Measurements from ENCODE around the gene VEGFC.

The VEGFC gene

DNA sequence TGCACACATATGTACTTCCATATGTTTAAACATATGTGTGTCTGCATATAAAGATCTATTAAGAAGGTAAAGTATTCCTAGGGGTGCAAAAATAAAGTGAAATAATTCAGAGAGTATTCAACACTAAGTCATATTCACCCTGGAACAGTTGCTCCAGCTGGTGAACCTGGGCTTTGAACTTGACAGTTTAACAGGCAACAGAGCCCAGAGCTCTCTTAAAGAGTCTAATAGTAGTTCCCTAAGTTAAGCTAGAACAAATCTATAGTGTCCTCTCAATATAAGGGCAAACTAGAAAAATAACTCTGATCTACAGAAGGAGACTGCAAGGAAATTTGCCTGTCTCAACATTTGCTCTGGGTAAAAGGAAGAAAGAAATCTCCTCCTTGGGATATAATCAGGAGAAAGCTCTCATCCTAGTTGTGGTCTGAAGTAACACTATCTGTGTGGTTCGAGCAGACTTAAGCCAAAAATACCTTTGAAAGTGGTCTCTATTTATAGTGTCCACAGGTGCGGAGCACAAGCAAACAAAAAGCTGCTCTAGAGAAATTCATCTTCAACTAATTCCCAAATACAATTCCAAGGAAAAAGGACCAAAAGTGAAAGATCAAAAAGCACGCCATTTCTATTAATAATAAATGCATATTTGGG is 29.9 kb downstream of the VEGFC start:
- DNase-seq (ENCODE audit: low read depth, low spot score) = no peak
- in situ Hi-C loops (cut with HindIII; ENCODE audit: low sequenced_read_pairs) = no loop called here
- TF ChIP-seq, protein P1, sequence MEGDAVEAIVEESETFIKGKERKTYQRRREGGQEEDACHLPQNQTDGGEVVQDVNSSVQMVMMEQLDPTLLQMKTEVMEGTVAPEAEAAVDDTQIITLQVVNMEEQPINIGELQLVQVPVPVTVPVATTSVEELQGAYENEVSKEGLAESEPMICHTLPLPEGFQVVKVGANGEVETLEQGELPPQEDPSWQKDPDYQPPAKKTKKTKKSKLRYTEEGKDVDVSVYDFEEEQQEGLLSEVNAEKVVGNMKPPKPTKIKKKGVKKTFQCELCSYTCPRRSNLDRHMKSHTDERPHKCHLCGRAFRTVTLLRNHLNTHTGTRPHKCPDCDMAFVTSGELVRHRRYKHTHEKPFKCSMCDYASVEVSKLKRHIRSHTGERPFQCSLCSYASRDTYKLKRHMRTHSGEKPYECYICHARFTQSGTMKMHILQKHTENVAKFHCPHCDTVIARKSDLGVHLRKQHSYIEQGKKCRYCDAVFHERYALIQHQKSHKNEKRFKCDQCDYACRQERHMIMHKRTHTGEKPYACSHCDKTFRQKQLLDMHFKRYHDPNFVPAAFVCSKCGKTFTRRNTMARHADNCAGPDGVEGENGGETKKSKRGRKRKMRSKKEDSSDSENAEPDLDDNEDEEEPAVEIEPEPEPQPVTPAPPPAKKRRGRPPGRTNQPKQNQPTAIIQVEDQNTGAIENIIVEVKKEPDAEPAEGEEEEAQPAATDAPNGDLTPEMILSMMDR (IDR thresholded peaks at IDR 0.05; ENCODE audit: low read depth, low read length) = no peak
- H3K4me3 ChIP-seq (ENCODE audit: low read depth, low read length) = no peak overlapping the region

DNA sequence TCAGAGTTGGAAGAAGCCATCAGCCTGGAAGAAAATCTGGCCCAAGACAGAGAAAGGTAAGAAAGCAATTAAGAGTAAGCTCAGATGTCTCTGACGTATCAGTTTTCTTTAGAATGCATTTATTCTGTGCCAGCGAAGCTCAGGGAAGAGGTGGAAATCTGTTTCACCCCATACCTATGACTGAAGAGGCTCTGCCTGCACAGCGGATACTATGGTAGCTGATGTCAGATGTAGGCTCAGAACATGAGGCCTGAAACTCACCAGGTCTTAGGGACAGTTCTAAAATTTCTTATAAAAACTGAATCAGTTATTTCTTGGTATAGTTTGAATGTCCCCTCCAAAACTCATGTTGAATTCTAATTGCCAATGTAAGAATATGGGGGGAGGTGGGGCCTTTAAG is 30.9 kb downstream of the VEGFC start:
- in situ Hi-C loops (cut with HindIII; ENCODE audit: low sequenced_read_pairs) = no loop called here
- TF ChIP-seq, protein P1 (IDR thresholded peaks at IDR 0.05; ENCODE audit: low read depth, low read length) = no peak
- H3K4me3 ChIP-seq (ENCODE audit: low read depth, low read length) = no peak overlapping the region
- no peak for DNase-seq (ENCODE audit: low read depth, low spot score)

DNA sequence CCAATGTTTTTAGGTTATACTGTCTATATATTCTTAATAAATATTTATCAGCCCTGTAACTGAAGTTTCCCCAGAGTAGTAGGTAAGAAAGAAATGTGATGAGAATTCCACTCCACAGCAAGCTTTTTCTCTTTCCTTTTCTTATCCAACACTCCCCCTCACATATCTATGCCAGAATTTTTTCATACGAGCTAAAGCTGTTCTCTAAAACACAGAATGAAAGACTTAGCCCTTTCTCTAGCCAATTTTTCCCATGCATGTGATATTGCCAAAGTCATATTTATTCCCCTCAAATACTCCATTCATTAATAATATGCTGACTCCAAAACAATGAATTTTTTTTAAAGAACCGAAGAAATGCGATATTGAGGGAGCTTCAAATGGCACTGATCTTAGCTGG is 32.3 kb downstream of the VEGFC start:
- TF ChIP-seq, protein P1 (IDR thresholded peaks at IDR 0.05; ENCODE audit: low read depth, low read length) = no peak
- no peak overlapping the region for H3K4me3 ChIP-seq (ENCODE audit: low read depth, low read length)
- DNase-seq (ENCODE audit: low read depth, low spot score) = no peak
- in situ Hi-C loops (cut with HindIII; ENCODE audit: low sequenced_read_pairs) = no loop called here

DNA sequence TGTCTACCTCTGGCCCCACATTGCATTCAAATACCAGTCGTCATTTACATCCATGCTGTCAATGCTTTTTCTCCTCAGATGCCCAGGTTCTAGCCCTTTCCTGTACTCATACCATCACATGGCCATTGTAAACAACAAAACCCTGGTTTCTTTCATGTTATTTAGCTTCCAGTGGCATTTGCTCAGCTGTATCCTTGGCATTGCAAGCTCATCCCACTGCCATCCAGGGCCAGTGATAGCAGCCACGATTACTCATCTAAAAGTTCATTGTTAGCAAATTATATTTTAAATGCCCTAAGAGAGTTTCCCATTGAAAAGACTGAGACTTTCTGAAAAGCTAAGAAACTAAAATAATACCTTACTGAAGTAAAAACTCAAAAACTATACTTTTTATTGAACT is 34.0 kb downstream of the VEGFC start:
- in situ Hi-C loops (cut with HindIII; ENCODE audit: low sequenced_read_pairs) = no loop called here
- H3K4me3 ChIP-seq (ENCODE audit: low read depth, low read length) = no peak overlapping the region
- no peak for DNase-seq (ENCODE audit: low read depth, low spot score)
- TF ChIP-seq, protein P1 (IDR thresholded peaks at IDR 0.05; ENCODE audit: low read depth, low read length) = no peak

DNA sequence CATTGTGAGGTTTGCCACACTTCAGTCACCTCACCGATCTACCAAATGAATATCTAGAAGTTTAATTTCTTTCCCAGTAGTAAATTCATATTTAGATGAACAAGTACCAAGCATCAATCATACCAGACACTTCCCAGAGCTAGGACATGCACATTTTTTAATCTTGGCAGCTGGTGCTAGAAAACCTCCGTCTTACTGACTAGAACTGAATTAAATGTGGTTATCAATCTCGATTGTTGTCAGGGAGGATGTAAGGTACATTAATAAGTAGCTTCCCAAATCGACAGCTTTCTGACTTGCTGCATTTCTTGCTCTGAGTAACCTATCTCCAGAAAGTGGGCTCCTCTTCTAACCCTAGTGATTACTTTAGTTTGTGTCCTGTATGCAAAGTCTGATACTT is 34.4 kb downstream of the VEGFC start:
- H3K4me3 ChIP-seq (ENCODE audit: low read depth, low read length) = no peak overlapping the region
- TF ChIP-seq, protein P1 (IDR thresholded peaks at IDR 0.05; ENCODE audit: low read depth, low read length) = no peak
- no peak for DNase-seq (ENCODE audit: low read depth, low spot score)
- in situ Hi-C loops (cut with HindIII; ENCODE audit: low sequenced_read_pairs) = no loop called here

DNA sequence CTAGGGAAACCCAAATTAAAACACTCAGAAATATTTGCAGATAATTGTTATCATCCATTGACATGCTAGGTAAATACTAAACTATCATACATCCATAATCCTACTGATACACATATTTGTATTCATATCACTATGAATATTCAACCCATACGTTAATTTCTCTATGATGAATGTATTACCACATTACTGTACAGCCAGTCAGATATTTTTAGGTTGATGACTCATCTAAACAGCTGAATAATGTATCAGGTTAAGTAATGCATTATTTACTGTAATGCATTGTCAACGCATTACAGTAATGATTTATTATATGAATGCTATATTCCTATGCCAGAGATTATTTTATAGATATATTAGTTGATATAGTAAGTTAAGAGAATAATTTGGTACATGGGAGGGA is 37.1 kb downstream of the VEGFC start:
- H3K4me3 ChIP-seq (ENCODE audit: low read depth, low read length) = no peak overlapping the region
- in situ Hi-C loops (cut with HindIII; ENCODE audit: low sequenced_read_pairs) = no loop called here
- TF ChIP-seq, protein P1 (IDR thresholded peaks at IDR 0.05; ENCODE audit: low read depth, low read length) = no peak
- no peak for DNase-seq (ENCODE audit: low read depth, low spot score)

Measured in astrocyte of the spinal cord (primary cell).